Kidney glomerular epithelial cell (primary cell): ENCODE measurements around the gene ANGEL2.
"Not testable (repeated sequence)": the region's sequence is repeated elsewhere in the genome, so short reads cannot be mapped to it uniquely, and the experiment has no call there.

Source experiments
- DNase-seq: peaks from one replicate; lab custom pipeline; 2025; lab: John Stamatoyannopoulos, UW

The ANGEL2 gene

DNA sequence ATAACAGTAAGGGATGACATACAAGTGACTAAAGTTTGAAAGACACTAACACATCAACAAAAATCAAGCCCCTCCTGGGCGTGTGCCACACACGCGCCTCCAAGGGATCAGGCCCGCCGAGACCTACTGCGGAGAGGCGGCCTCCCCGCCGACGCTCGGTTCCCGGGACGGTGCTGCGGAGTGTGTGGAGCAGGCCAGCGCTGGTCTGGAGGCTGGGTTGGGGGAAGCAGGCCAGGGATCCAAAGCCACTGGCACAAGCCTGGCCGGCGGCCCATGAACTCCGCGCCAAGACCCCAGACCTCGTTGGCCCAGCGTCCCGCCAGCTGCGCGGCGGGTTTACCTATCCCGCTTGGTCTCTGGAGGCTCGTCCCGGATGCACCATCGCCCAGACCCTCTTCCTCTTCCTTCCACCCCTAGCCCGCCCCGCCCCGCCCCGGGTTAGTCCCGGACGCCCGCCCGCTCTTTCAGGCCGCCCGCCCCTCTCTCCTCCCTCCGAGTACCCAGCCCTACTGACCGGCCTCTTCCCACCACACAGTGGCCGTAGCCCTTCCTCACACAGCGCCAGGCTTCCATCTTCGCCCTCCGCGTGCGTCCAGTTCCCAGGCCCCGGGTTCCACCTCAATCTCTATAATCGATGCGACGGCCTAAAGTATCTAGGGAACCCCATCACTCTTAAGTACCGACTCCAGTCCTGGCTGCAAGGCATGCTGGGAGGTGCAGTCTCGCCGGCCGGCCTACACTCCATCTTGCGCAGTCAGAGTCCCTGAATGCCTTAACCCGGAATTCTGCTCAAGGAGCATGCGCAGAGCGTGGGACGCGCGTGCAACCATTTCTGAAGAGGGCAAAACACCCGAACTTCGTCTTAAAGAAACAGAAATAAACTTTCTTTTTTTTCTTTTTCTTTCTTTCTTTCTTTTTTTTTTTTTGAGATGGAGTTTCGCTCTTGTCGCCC lies at the start of gene ANGEL2:
ANGEL2 (minus strand) TSS at position 769 of the 952 bp plus-strand sequence; CDS start at position 573, 196 bp downstream.
- peak; percentile 90 for DNase-seq

DNA sequence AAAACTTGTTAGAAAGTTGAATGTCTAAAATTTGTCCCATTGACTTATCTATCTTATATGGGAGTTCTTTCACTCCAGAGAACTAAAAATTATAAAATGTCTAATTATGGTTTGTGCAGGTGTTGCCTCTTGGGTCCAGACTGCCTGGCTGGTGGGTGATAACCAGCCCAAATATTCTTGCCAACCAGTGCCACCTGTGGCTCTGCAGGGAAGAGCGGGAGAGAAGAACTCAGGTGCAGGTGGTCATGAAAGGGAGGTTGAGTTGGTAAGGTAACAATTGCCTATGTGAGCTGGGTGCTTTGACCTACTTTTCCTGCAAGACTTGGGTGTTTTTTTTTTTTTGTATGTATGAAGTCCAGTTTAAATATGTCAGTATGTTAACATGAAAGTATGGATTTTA lies 45.6 kb upstream of the ANGEL2 start:
- DNase-seq: no peak

DNA sequence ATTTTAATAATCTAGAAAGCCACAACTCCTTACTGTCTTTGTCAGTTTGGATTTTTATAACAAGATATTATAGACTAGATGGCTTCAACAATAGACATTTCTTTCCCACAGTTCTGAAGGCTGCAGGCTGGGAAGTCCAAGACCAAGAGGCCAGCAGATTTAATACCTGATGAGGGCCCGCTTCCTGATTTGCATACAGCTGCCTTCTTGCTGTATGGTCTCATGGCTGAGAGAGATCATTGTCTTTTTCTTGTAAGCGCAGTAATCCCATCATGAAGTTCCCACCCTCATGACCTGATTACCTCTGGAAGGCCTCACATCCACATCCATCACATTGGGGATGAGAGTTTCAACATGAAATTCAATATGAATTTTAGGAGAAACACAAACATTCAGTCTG lies 45.2 kb upstream of the ANGEL2 start:
- no peak for DNase-seq

- DNase-seq: no peak
Observed at GRCh38 chr1:213057264-213058059, 41.8 kb upstream of the ANGEL2 start.

DNA sequence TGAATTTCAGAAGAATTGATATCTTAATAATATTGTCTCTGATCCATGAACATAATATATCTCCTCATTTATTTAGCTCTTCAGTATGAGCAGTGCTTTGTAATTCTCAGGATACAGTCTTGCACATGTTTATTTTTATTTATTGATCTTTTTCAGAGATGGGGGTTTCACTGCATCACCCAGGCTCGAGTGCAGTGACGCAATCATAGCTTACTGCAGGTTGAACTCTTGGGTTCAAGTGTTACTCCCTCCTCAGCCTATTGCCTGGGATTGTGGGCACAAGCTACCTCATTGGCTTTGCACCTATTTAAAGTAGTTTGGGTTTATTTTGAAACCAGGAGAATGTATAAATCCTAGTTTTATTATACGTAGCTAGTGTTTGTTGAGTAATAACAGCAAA lies 40.1 kb upstream of the ANGEL2 start:
- DNase-seq: no peak

DNA sequence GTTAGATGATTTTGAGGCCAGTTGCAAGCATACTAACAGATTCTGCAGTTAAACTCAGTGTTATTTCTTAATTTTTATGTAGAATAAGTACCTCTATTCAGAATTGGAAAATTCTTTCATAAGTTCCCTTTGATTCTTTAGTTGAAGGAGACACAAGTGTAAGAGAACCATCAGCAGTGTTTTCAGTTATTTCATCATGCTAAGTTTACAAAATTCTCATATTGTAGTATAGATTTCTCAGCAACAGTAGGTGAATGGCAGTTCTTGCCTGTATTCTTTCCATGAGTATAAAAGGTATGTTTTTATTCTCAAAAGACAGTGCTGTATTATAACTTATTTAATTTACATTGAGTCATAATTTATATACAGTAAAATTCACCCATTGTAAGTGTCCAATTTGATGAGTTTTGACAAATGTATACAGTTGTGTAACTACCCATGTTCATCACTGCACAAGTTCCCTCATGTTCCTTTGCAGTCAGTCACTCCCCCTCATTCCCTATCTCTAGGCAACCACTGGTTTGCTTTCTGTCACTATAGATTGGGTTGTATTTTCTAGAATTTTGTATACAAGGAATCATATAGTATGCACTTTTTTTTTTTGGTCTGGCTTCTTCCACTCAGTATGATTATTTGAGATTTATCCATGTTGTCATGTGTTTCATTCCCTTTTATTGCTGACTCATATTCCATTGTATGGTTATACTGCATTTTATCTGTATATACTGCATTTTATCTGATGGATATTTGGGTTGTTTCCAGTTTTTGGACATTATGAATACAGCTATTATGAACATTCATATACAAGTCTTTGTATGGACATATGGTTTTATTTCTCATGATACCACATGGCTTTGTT lies 39.3 kb upstream of the ANGEL2 start:
- DNase-seq: no peak

- no peak for DNase-seq
Observed at GRCh38 chr1:213054142-213054541, 38.5 kb upstream of the ANGEL2 start.

DNA sequence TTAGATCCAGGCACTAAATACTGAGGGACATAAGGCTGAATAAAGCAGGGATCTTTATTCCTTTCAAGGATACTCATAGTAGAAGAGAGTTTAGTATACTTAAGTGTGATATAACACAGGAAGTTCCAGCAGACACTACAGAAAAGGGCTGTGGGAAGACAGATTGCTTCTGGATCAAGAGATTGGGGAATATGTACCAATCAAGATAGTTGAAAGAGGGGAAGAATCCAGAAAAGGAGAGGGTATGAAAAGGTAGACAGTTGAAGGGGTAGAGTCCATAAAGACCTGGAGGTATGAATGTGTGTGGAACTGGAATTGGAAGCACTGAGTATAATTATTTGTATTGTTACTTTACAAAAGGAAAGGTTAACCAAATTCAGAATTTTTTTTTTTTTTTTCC lies 37.8 kb upstream of the ANGEL2 start:
- no peak for DNase-seq

DNA sequence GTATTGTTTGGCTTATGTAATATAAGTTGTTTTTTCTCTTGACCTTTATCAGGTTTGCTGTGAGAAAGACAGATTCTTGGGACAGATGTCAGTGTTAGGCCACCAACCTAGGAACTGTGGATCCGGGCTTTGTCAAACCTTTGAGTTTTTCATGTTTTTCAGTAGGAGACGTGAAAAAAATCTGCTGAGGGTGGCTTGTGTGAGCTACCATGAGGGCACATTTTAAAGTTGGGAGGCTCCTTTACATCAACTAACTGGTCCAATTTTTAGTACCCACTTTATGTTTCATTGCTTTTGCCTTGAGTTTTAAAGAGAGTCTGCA lies 36.2 kb upstream of the ANGEL2 start:
- no peak for DNase-seq

- peak; percentile 62 for DNase-seq
Observed at GRCh38 chr1:213051127-213051880, 35.6 kb upstream of the ANGEL2 start, which contains the start of gene RPS6KC1. TSS of gene RPS6KC1 (plus strand) at chr1:213051241. CDS start at chr1:213051405, 164 bp downstream.

DNA sequence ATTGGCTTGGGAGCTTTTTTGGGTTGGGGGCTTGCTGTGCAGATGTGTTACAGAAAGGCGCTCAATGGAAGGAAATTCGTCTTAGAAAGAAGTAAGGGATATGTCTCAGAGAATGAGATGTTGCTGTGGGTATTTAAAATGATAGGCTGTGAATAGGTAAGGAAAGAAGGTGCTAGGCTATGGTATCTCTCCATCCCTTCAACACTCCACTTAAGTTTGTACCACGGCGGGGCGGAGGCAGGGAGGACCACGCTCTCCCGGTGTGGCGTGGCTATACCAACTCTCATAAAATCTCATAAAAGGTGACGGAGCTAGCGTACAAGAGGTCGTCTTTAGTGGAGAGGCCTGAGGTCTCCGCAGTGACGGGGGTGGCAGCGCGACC lies 35.1 kb upstream of the ANGEL2 start:
- no peak for DNase-seq

DNA sequence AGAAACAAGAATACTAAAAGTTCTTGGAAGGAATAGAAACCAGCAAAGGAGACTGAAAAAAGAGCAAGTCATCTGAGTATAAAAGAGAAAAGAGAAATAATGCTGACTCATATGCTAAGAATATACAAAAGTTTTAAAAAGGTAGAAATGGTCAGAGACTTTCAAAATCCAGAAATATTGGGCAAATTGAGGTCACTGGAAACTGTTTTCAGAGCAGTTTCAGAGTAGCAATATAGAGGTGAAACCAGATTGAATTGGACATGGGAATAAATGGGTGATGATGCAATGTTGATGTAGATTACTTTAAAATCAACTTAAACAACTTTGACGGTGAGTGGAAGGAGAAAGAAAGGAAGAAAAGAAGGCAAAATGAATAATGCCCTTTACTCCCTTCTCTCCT lies 33.6 kb upstream of the ANGEL2 start:
- DNase-seq: no peak

GRCh38 chr1:213045321-213046226 lies 29.9 kb upstream of the ANGEL2 start:
- not testable (repeated sequence) for DNase-seq

DNA sequence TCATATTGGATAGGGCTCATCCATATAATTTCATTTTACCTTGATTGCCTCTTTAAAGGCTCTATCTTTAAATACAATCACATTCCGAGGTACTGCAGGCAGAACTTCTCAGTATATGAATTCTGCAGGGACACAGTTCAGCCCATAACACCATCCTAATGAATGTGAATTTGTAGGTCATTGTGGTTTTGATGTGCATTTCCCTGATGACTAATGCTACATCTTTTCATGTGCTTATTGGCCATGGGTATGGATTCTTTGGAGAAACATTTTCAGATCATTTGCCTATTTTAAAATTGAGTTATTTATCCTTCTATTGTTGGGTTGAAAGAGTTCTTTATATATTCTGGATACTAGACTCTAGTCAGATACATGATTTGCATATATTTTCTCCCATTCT lies 25.8 kb upstream of the ANGEL2 start:
- no peak for DNase-seq

DNA sequence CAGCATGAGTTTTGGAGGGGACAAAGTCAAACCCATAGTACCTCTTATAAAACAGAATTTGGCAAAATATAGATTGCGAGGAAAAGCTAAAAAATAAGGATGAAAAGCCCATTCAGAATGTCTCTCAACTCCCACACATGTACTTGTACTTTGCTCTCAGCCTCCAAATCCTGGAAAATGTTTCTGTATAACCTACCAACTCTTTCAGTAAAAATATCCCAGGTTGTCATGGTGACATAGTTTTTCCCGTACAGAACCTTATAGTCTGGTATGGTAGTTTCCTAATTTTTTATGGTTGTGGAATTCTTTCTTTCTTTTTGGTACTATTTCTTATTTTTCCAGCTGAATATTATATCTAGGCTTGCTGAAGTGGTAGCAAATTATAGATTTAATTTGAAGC lies 19.9 kb upstream of the ANGEL2 start:
- DNase-seq: no peak

GRCh38 chr1:213034713-213035112 lies 19.0 kb upstream of the ANGEL2 start:
- DNase-seq: no peak

GRCh38 chr1:213032651-213033050 lies 17.0 kb upstream of the ANGEL2 start:
- DNase-seq: no peak

DNA sequence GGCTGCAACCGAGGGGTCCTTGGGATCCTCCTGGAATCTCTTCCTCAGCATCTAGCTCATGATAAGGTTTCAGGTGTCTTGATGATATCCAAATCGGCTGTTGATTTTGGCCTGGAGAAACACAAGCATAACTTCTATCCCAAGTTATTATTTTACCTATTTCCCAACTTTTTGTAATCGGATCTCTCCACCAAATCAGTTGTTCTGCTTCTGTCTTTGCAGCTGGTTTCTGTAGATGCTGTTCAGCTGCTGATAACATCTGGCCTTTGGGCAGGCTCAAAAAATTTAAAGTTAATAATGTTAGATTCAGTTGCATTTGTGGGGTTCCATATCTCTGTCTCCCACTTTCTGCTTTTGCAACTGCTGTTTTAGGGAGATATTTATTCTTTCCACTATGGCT lies 11.4 kb upstream of the ANGEL2 start:
- not testable (repeated sequence) for DNase-seq

DNA sequence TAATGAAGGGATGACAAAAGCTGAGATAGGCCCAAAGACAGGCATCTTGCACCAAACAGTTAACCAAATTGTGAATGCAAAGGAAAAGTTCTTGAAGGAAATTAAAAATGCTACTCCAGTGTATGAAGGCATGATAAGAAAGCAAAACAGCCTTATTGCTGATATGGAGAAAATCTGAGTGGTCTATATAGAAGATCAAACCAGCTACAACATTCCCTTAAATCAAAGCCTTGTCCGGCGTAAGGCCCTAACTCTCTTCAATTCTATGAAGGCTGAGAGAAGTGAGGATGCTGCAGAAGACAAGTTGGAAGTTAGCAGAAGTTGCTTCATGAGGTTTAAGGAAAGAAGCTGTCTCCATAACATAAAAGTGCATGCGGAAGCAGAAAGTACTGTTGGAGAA lies 4.3 kb upstream of the ANGEL2 start:
- DNase-seq: no peak

- DNase-seq: no peak
Observed at GRCh38 chr1:213019450-213019849, 3.8 kb upstream of the ANGEL2 start.
